Activated CD8-positive, alpha-beta T cell treated with anti-CD3 and anti-CD28 coated beads for 36 hours (primary cell): ENCODE results near the gene ACKR2. TPM values are rescaled to one million over a fixed set of nuclear protein-coding genes. Genes with fewer than 3 reads are reported as not detected.

Source experiments
- ATAC-seq: fragments of 200-7000 bp; cut with Tn5 transposase; one replicate; pipeline ENCODE4 v1.10.0; 2021; ENCODE audit warnings: mild to moderate bottlenecking, moderate library complexity
- CTCF ChIA-PET: fragments of 350-600 bp; sonication (Branson Sonifier 250); formaldehyde crosslinking; loops from one replicate; lab custom pipeline; 2021; ENCODE audit warnings: antibody characterized with exemption; lab: Charles Lee
- POLR2A ChIA-PET: fragments of 350-600 bp; sonication (Branson Sonifier 250); formaldehyde crosslinking; loops from one replicate; lab custom pipeline; 2021; ENCODE audit warnings: antibody characterized with exemption; lab: Charles Lee
- DNase-seq: peaks from one replicate; pipeline ENCODE4 v3.0.0-alpha.2; 2020
- H3K27ac Mint-ChIP-seq: one replicate; pipeline ENCODE4 v1.8.0; 2021; ENCODE audit warnings: mild to moderate bottlenecking, mixed read lengths
- H3K27me3 Mint-ChIP-seq: one replicate; pipeline ENCODE4 v1.8.0; 2021; ENCODE audit warnings: mixed read lengths
- H3K36me3 Mint-ChIP-seq: one replicate; pipeline ENCODE4 v1.8.0; 2021; ENCODE audit warnings: low read depth, mixed read lengths
- H3K4me1 Mint-ChIP-seq: one replicate; pipeline ENCODE4 v1.8.0; 2021; ENCODE audit warnings: low read depth, mixed read lengths
- H3K4me3 Mint-ChIP-seq: one replicate; pipeline ENCODE4 v1.8.0; 2021; ENCODE audit warnings: mild to moderate bottlenecking, moderate library complexity, mixed read lengths
- H3K9me3 Mint-ChIP-seq: one replicate; pipeline ENCODE4 v1.8.0; 2021; ENCODE audit warnings: mixed read lengths
- intact Hi-C: fragments of 100-400 bp; cut with micrococcal nuclease; formaldehyde crosslinking; loops from one replicate; pipeline ENCODE4 v1.10.0; 2022
- total RNA-seq, 2 experiments: library from RNA; stranded (reverse); gene quantifications; one replicate each; pipeline ENCODE4 v1.2.3, GENCODE V29; 2021
- TF ChIP-seq, protein P1 (sequence below): fragments of 200-600 bp; IDR thresholded peaks from one replicate; pipeline ENCODE4 v1.8.0; 2022; ENCODE audit warnings: antibody characterized with exemption, mild to moderate bottlenecking

ACKR2 gene
- total RNA-seq, 2 experiments from 2014 or later = 1.2 to 1.4 TPM

DNA sequence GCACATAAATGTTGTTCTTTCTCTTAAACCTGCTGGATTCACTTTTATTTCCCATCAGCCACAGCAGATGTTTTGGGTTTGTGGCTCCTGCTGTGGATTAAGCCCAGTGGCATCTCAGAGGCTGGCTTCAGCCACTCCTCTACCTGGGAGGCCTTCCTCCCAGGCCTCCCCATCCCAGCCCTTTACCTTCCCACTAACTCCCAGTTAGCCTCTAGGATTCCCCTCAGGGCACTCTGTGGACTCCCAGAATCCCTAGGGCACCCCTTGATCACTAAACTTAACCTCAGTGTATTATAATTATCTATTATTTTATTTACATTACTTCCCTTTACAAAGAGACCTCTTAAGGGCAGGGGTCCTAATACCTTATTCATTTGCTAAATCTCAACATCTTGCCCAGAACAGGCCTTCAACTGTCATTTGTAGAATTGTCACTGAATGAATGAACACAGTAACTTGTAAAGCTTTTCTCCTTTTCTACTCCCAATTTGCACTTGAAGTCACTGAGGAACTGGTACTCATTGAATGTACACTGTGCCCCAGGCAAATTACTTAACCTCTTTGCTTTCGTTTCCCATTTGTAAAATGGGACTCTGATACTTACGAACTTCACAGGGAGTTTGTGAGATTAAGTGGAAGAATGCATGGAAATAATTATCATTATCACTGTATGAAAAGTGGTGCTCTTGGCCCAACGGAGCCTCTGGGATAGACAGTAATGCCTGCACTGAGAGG, 44.5 kb upstream of the ACKR2 start:
- no peaks in the 10 kb centered on the region for H3K36me3 Mint-ChIP-seq
- H3K4me3 Mint-ChIP-seq = no peak overlapping the region
- TF ChIP-seq, protein P1, sequence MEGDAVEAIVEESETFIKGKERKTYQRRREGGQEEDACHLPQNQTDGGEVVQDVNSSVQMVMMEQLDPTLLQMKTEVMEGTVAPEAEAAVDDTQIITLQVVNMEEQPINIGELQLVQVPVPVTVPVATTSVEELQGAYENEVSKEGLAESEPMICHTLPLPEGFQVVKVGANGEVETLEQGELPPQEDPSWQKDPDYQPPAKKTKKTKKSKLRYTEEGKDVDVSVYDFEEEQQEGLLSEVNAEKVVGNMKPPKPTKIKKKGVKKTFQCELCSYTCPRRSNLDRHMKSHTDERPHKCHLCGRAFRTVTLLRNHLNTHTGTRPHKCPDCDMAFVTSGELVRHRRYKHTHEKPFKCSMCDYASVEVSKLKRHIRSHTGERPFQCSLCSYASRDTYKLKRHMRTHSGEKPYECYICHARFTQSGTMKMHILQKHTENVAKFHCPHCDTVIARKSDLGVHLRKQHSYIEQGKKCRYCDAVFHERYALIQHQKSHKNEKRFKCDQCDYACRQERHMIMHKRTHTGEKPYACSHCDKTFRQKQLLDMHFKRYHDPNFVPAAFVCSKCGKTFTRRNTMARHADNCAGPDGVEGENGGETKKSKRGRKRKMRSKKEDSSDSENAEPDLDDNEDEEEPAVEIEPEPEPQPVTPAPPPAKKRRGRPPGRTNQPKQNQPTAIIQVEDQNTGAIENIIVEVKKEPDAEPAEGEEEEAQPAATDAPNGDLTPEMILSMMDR = no peak
- H3K9me3 Mint-ChIP-seq = no peaks in the 10 kb centered on the region
- ATAC-seq (no peak), DNase-seq (no peak)
- H3K27ac Mint-ChIP-seq = no peak overlapping the region
- H3K4me1 Mint-ChIP-seq = no peaks in the 10 kb centered on the region
- ChIA-PET POLR2A (interaction anchor here (1.2 kb wide), 1 partner anchor 16 kb away, joined by 4 read pairs; no protein-coding TSS in a partner anchor), CTCF (interaction anchor here (1.0 to 1.8 kb wide), 2 partner anchors 9 to 15 kb away, joined by 3 to 5 read pairs; no protein-coding TSS in a partner anchor)
- intact Hi-C loops = no loop called here
- H3K27me3 Mint-ChIP-seq = peaks cover 2% of the 10 kb centered on the region

DNA sequence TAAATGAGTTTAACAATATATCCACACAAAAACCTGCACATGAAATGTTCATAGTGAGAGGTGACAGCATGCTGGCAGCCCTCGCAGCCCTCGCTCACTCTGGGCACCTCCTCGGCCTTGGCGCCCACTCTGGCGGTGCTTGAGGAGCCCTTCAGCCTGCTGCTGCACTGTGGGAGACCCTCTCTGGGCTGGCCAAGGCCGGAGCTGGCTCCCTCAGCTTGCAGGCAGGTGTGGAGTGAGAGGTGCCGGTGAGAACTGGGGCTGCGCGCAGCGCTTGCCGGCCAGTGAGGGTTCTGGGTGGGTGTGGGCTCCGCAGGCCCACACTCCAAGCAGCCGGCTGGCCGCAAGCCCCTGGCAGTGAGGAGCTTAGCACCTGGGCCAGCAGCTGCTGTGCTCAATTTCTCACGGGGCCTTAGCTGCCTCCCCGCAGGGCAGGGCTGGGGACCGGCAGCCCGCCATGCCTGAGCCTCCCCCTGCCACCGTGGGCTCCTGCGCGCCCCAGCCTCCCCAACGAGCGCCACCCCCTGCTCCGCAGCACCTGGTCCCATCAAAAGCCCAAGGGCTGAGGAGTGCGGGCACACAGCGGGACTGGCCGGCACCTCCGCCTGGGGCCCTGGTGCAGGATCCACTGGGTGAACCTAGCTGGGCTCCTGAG, 39.6 kb upstream of the ACKR2 start:
- H3K4me1 Mint-ChIP-seq = peaks cover 9% of the 10 kb centered on the region
- peaks cover 4% of the 10 kb centered on the region for H3K9me3 Mint-ChIP-seq
- intact Hi-C loops = no loop called here
- H3K27ac Mint-ChIP-seq = no peak overlapping the region
- no peak overlapping the region for H3K4me3 Mint-ChIP-seq
- DNase-seq (no peak), ATAC-seq (no peak)
- ChIA-PET POLR2A (no interaction called here), CTCF (interaction anchor here (0.8 to 1.0 kb wide), 2 partner anchors 11 to 191 kb away, joined by 3 to 4 read pairs; no protein-coding TSS in a partner anchor)
- no peaks in the 10 kb centered on the region for H3K27me3 Mint-ChIP-seq
- no peaks in the 10 kb centered on the region for H3K36me3 Mint-ChIP-seq
- TF ChIP-seq, protein P1 = no peak

- CTCF ChIA-PET = no interaction called here
These were observed 38.0 kb upstream of the ACKR2 start for GRCh38 chr3:42771271-42771670.

DNA sequence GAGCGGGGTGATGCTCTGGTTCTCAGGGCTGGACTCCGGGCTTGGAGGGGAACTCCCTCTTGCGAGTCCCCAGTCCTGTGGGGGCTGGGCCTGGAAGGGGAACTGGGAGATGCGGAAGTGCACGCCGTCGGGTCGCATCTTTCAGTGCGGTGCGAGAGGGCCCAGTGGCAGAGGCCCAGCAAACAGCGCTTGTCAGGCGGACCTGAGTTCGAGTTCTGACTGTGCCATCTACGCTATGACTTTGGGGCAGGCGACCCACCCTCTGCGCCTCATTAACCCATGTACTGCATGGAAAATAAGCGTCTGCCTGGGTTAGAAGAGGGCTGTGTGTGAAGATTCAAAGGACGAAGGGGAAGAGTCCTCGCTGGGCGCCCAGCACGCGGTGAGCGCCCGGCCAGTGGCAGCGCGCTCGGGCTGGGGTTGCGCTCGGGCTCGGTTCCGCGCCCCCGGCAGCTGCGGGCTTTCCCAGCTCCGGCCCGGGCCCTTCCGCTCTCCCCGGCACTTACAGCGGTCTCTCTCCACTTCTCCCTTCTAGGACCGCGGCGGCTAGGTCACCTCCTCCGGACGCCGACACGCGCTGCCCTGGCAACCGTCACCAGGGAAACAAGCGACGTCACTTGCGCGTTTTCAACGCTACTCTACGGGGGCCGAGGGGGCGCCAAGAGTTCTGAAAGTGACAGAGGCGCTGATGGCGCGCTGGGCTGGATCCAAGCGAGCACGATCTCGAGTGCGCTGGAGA, 36.4 kb upstream of the ACKR2 start, which contains the start of gene CCDC13:
CCDC13 (minus strand) TSS at position 584 of the 739 bp plus-strand sequence. CDS start 14,908 bp downstream, outside the sequence.
- TF ChIP-seq, protein P1 = no peak
- Mint-ChIP-seq H3K27me3 (no peaks in the 10 kb centered on the region), H3K27ac (peak within 1 kb of the TSS; percentile 88), H3K9me3 (peaks cover 4% of the 10 kb centered on the region), H3K4me3 (peak within 1 kb of the TSS; percentile 88), H3K36me3 (no peaks in the 10 kb centered on the region), H3K4me1 (peaks cover 9% of the 10 kb centered on the region)
- POLR2A ChIA-PET = no interaction called here
- ATAC-seq = peak; percentile 95
- DNase-seq = peak; percentile 97
- CTCF ChIA-PET = no interaction called here
- intact Hi-C loops = no loop called here

More at GRCh38 chr3:42771271-42771670, 38.0 kb upstream of the ACKR2 start:
- no peak for ATAC-seq
- no peak overlapping the region for H3K27ac Mint-ChIP-seq
- DNase-seq = no peak
- POLR2A ChIA-PET = no interaction called here
- H3K9me3 Mint-ChIP-seq = peaks cover 4% of the 10 kb centered on the region
- H3K27me3 Mint-ChIP-seq = no peaks in the 10 kb centered on the region
- H3K36me3 Mint-ChIP-seq = no peaks in the 10 kb centered on the region
- H3K4me1 Mint-ChIP-seq = peaks cover 9% of the 10 kb centered on the region
- no peak overlapping the region for H3K4me3 Mint-ChIP-seq
- TF ChIP-seq, protein P1 = no peak
- intact Hi-C loops = no loop called here
